Neural cell (in vitro differentiated cells): ENCODE data around the gene CDR2. TPM values are rescaled to one million over a fixed set of nuclear protein-coding genes. Genes with fewer than 3 reads are reported as not detected.

ENCODE experiments used
- H2AFZ ChIP-seq: fragments of 200-600, 300-800 bp; sonication (generic), shearing (Covaris generic); 2 replicates; pipeline ENCODE4 v1.6.0; 2014; ENCODE audit warnings: low read depth, mild to moderate bottlenecking, antibody characterized with exemption, low read length, moderate library complexity
- H3F3A ChIP-seq: fragments of 200-600 bp; shearing (Covaris generic); 2 replicates; pipeline ENCODE4 v1.6.1; 2016; ENCODE audit warnings: mild to moderate bottlenecking, moderate library complexity, mixed read lengths, antibody characterized with exemption, low read length; ENCODE audit not compliant: insufficient read depth, poor library complexity, severe bottlenecking
- H3K27ac ChIP-seq: fragments of 200-600, 300-800 bp; sonication (generic), shearing (Covaris generic); 2 replicates; pipeline ENCODE4 v1.5.1; 2014; ENCODE audit warnings: mild to moderate bottlenecking, low read length, moderate library complexity
- H3K27me3 ChIP-seq: fragments of 300-800, 200-600 bp; sonication (generic), shearing (Covaris generic); 2 replicates; pipeline ENCODE4 v1.6.0; 2014; ENCODE audit warnings: mild to moderate bottlenecking, low read depth, low read length, moderate library complexity; ENCODE audit not compliant: insufficient read depth
- H3K36me3 ChIP-seq: fragments of 300-800, 200-600 bp; sonication (generic), shearing (Covaris generic); 2 replicates; pipeline ENCODE4 v1.5.1; 2014; ENCODE audit warnings: mild to moderate bottlenecking, antibody characterized with exemption, low read length, moderate library complexity; ENCODE audit not compliant: insufficient read depth
- H3K4me2 ChIP-seq: fragments of 300-800, 200-600 bp; sonication (generic), shearing (Covaris generic); 2 replicates; pipeline ENCODE4 v1.6.0; 2014; ENCODE audit warnings: mild to moderate bottlenecking, low read length
- H3K4me3 ChIP-seq: fragments of 300-800, 200-600 bp; sonication (generic), shearing (Covaris generic); 2 replicates; pipeline ENCODE4 v1.5.1; 2014; ENCODE audit warnings: mild to moderate bottlenecking, low read length, moderate library complexity
- H3K79me2 ChIP-seq: fragments of 200-600 bp; shearing (Covaris generic); replicated peaks from 2 replicates; pipeline ENCODE4 v1.6.0; 2014; ENCODE audit warnings: mild to moderate bottlenecking, low read length, moderate library complexity; ENCODE audit not compliant: insufficient read depth
- H3K9ac ChIP-seq: fragments of 300-800, 200-600 bp; sonication (generic), shearing (Covaris generic); 2 replicates; pipeline ENCODE4 v1.6.1; 2016; ENCODE audit warnings: mild to moderate bottlenecking, low read length, mixed read lengths
- H3K9me2 ChIP-seq: fragments of 200-600 bp; shearing (Covaris generic); 2 replicates; pipeline ENCODE4 v1.6.1; 2016; ENCODE audit warnings: mild to moderate bottlenecking, low read length, mixed read lengths; ENCODE audit not compliant: insufficient read depth
- H3K9me3 ChIP-seq: fragments of 200-600, 300-800 bp; sonication (generic), shearing (Covaris generic); 2 replicates; pipeline ENCODE4 v1.6.1; 2016; ENCODE audit warnings: mild to moderate bottlenecking, mixed run types, low read length, moderate library complexity, mixed read lengths
- H4K20me1 ChIP-seq: fragments of 200-600 bp; shearing (Covaris generic); 2 replicates; pipeline ENCODE4 v1.6.1; 2016; ENCODE audit warnings: mild to moderate bottlenecking, mixed run types; ENCODE audit not compliant: insufficient read depth
- CTCF ChIP-seq: fragments of 450-650 bp; IDR thresholded peaks from 2 replicates; pipeline ENCODE4 v1.5.1; 2014; ENCODE audit warnings: antibody characterized with exemption, mild to moderate bottlenecking, moderate library complexity; ENCODE audit not compliant: poor library complexity, severe bottlenecking
- EP300 ChIP-seq: fragments of 450-650 bp; conservative IDR thresholded peaks from 2 replicates; pipeline ENCODE4 v1.6.1; 2014; ENCODE audit warnings: antibody characterized with exemption, mild to moderate bottlenecking, moderate library complexity; ENCODE audit not compliant: poor library complexity, severe bottlenecking
- EZH2 ChIP-seq: fragments of 200-600, 300-800 bp; shearing (Covaris generic), sonication (generic); IDR thresholded peaks from 2 replicates; pipeline ENCODE4 v1.6.1; 2014; ENCODE audit warnings: antibody characterized with exemption, low read length, borderline replicate concordance, mild to moderate bottlenecking; ENCODE audit not compliant: insufficient read depth, poor library complexity, severe bottlenecking
- MXI1 ChIP-seq: fragments of 450-650 bp; conservative IDR thresholded peaks from 2 replicates; pipeline ENCODE4 v1.6.1; 2014; ENCODE audit warnings: antibody characterized with exemption, mild to moderate bottlenecking; ENCODE audit not compliant: poor library complexity, severe bottlenecking
- POLR2AphosphoS5 ChIP-seq: IDR thresholded peaks from 2 replicates; pipeline ENCODE4 v1.6.1; 2012
- RAD21 ChIP-seq: fragments of 450-650 bp; conservative IDR thresholded peaks from 2 replicates; pipeline ENCODE4 v1.6.1; 2014; ENCODE audit warnings: antibody characterized with exemption, mild to moderate bottlenecking, moderate library complexity
- REST ChIP-seq: IDR thresholded peaks from 2 replicates; pipeline ENCODE4 v1.6.1; 2012; ENCODE audit warnings: borderline replicate concordance
- SMC3 ChIP-seq: fragments of 450-650 bp; conservative IDR thresholded peaks from 2 replicates; pipeline ENCODE4 v1.6.1; 2014; ENCODE audit warnings: antibody characterized with exemption, mild to moderate bottlenecking, moderate library complexity; ENCODE audit not compliant: poor library complexity
- TAF1 ChIP-seq: IDR thresholded peaks from 2 replicates; pipeline ENCODE4 v1.6.1; 2012; ENCODE audit warnings: low read depth
- polyA plus RNA-seq: library from polyadenylated mRNA; depleted of rRNA; stranded (reverse); fragments of >200 nt; gene quantifications from 2 replicates; pipeline ENCODE4 v1.2.3, GENCODE V29; 2014

Gene CDR2
- polyA plus RNA-seq, 1 donor from 2014 or later = 17.8 TPM

- TF ChIP-seq MXI1 (no peak), CTCF (no peak), EZH2 (no peak), REST (no peak), SMC3 (no peak), TAF1 (no peak), EP300 (no peak), RAD21 (no peak), POLR2AphosphoS5 (no peak)
- H3K36me3 ChIP-seq = no peaks in the 10 kb centered on the region
- H2AFZ ChIP-seq = no peak overlapping the region
- no peak overlapping the region for H3K27ac ChIP-seq
- H3K9me3 ChIP-seq = no peaks in the 10 kb centered on the region
- H3K27me3 ChIP-seq = no peaks in the 10 kb centered on the region
- H3K9ac ChIP-seq = no peak overlapping the region
- H4K20me1 ChIP-seq = no peaks in the 10 kb centered on the region
- H3K4me2 ChIP-seq = no peak overlapping the region
- H3K4me3 ChIP-seq = no peak overlapping the region
- H3K79me2 ChIP-seq = no peaks in the 10 kb centered on the region
- H3K9me2 ChIP-seq = no peaks in the 10 kb centered on the region
- H3F3A ChIP-seq = no peaks in the 10 kb centered on the region
Observed at GRCh38 chr16:22327446-22327775, 47.0 kb downstream of the CDR2 start.

- Histone ChIP-seq H3K9me2 (no peaks in the 10 kb centered on the region), H2AFZ (no peak overlapping the region), H4K20me1 (no peaks in the 10 kb centered on the region), H3K27ac (no peak overlapping the region), H3K27me3 (no peaks in the 10 kb centered on the region), H3F3A (no peaks in the 10 kb centered on the region), H3K9ac (no peak overlapping the region), H3K4me3 (no peak overlapping the region), H3K36me3 (no peaks in the 10 kb centered on the region), H3K4me2 (no peak overlapping the region), H3K9me3 (no peaks in the 10 kb centered on the region), H3K79me2 (no peaks in the 10 kb centered on the region)
- TF ChIP-seq SMC3 (no peak), MXI1 (no peak), CTCF (no peak), TAF1 (no peak), RAD21 (no peak), EP300 (no peak), POLR2AphosphoS5 (no peak), REST (no peak), EZH2 (no peak)
Observed at GRCh38 chr16:22326771-22327445, 47.5 kb downstream of the CDR2 start.
